Endothelial cell of coronary artery (primary cell): ENCODE measurements around the gene ECI2. TPM values are rescaled to one million over a fixed set of nuclear protein-coding genes. Genes with fewer than 3 reads are reported as not detected.

Experiments
- total RNA-seq: library from RNA; depleted of rRNA; stranded (reverse); fragments of >200 nt; gene quantifications from 2 replicates; pipeline ENCODE4 v1.2.3, GENCODE V29; 2014

ECI2 gene, protein sequence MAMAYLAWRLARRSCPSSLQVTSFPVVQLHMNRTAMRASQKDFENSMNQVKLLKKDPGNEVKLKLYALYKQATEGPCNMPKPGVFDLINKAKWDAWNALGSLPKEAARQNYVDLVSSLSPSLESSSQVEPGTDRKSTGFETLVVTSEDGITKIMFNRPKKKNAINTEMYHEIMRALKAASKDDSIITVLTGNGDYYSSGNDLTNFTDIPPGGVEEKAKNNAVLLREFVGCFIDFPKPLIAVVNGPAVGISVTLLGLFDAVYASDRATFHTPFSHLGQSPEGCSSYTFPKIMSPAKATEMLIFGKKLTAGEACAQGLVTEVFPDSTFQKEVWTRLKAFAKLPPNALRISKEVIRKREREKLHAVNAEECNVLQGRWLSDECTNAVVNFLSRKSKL
- total RNA-seq: 130 and 148 TPM in 2 replicates

DNA sequence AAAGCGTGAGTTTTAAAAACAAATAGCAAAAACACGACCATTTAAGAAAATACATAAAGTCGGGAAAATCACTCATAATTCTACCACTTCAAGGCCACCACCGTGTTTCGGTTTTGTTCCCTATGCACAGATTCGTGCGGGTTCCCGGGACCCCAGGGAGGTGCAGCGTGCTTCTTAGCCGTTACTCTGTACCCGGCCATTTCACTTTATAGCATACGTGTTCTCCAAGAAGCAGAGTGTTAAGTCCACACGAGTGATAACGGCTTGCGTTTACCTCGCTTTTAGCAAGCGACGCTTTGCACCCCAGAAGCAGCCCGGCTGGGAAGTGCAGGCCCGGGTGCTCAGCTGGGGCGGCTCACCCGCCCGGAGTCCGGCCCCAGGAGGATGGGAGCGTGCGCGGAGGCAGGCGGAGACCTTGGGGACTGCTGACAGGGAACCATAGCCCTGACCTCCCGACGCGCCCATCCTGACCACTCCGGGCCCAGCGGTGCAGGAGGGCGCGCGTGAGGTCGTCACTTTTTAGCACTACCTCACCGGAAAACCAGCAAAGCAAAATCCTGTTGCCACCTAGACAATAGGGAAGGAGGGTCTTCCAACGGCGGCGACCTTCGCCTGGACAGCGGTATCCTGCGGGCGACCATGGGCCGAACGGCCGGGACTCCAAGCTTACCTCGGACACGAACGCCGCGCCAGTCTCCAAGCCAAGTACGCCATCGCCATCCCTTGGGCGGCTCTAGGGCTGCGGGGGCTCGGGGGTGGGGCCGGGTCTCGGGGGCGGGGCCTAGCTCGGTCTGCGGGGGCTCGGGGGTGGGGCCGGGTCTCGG lies at the start of gene ECI2:
Gene ECI2 (minus strand): TSS at position 735 of the 824 bp plus-strand sequence. CDS start 15 bp downstream, at position 720.

GRCh38 chr6:4078691-4079471 lies 56.5 kb downstream of the ECI2 start, which contains the start of gene FAM217A:
TSS of gene FAM217A (minus strand) at chr6:4079137. CDS start at chr6:4077414, 1,723 bp downstream.

Other genes starting within 250 kb of the ECI2 start
- gene FAM217A, start 56.4 kb downstream of the ECI2 start, total RNA-seq: not detected in 2 replicates